GM12892 (cell line): ENCODE results near the gene EEF1AKMT4.

Experiments used
- POLR2A ChIP-seq: IDR thresholded peaks from 2 replicates; pipeline ENCODE4 v1.6.1; 2011; ENCODE audit warnings: low read depth, low read length, control low read depth
- TAF1 ChIP-seq: IDR thresholded peaks from 2 replicates; pipeline ENCODE4 v1.6.1; 2011; ENCODE audit warnings: low read depth, mild to moderate bottlenecking, control low read depth, low read length, borderline replicate concordance

GRCh38 chr3:184295771-184296170 lies 46.3 kb downstream of the EEF1AKMT4 start:
- TF ChIP-seq TAF1 = no peak
- TF ChIP-seq POLR2A = no peak
